ENCODE measurements around the gene NEK7.

GRCh38 chr1:198261886-198262285 is 105.1 kb downstream of the NEK7 start:
- TF ChIP-seq MXI1 (IDR thresholded peaks at IDR 0.05; ENCODE audit: borderline replicate concordance, low read depth, low read length), result no peak
- TF ChIP-seq ELK1 (IDR thresholded peaks at IDR 0.05; ENCODE audit: borderline replicate concordance, low read depth, low read length), result no peak
- TF ChIP-seq CTCF (conservative IDR thresholded peaks at IDR 0.05; ENCODE audit: low read depth, low read length), result no peak
- TF ChIP-seq BHLHE40 (IDR thresholded peaks at IDR 0.05; ENCODE audit: low read depth, low read length), result no peak
- no peak for TF ChIP-seq CEBPB (IDR thresholded peaks at IDR 0.05; ENCODE audit: low read depth, low read length)
- TF ChIP-seq SMC3 (IDR thresholded peaks at IDR 0.05; ENCODE audit: low read depth, low read length), result no peak
- no peak for TF ChIP-seq POLR2A (IDR thresholded peaks at IDR 0.05; ENCODE audit: low read depth, low read length)
- TF ChIP-seq MAZ (IDR thresholded peaks at IDR 0.05; ENCODE audit: borderline replicate concordance, low read depth, low read length), result no peak
- no peak for TF ChIP-seq RCOR1 (IDR thresholded peaks at IDR 0.05; ENCODE audit: insufficient replicate concordance, low read length)
- no peak for TF ChIP-seq MAFK (IDR thresholded peaks at IDR 0.05; ENCODE audit: low read depth, low read length)
- no peak for TF ChIP-seq RFX5 (IDR thresholded peaks at IDR 0.05; ENCODE audit: low read depth, low read length)
- no peak for TF ChIP-seq FOS (IDR thresholded peaks at IDR 0.05; ENCODE audit: low read depth, low read length)
- no peak for TF ChIP-seq RAD21 (IDR thresholded peaks at IDR 0.05; ENCODE audit: low read length)
